HepG2 (cell line): Measurements from ENCODE around the gene SHROOM2. TPM values are rescaled to one million over a fixed set of nuclear protein-coding genes. Genes with fewer than 3 reads are reported as not detected.

Source experiments
- ATAC-seq: fragments of 200-7000 bp; cut with Tn5 transposase; 3 replicates; pipeline ENCODE4 v1.9.1; 2020; ENCODE audit warnings: mild to moderate bottlenecking, moderate library complexity
- BruUV-seq: library from RNA; stranded (reverse); fragments of 400-500 nt; replicated peaks from 2 replicates; lab custom pipeline; 2021; lab: Mats Ljungman, UMichigan
- CTCF ChIA-PET: fragments of 300-600 bp; formaldehyde crosslinking; extraction: SDS; loops from one replicate; lab custom pipeline; 2021; ENCODE audit warnings: low total read pairs, inconsistent platforms, low intra/inter-chr PET ratio; lab: Yijun Ruan, JAX
- POLR2A ChIA-PET: fragments of 350-600 bp; sonication (Branson Sonifier 250); formaldehyde crosslinking; loops from one replicate; lab custom pipeline; 2020; ENCODE audit warnings: antibody characterized with exemption, inconsistent platforms; lab: Yijun Ruan, JAX
- DNase-seq: peaks from one replicate; pipeline ENCODE4 v3.0.0-alpha.2; 2015; ENCODE audit warnings: low spot score
- FAIRE-seq: peaks from 3 replicates; lab custom pipeline; 2011; peaks lifted over from hg19 to GRCh38; lab: Jason Lieb, UNC
- H2AFZ ChIP-seq: one replicate; pipeline ENCODE4 v1.6.1; 2011; ENCODE audit warnings: low read length, inconsistent platforms
- H3K27ac ChIP-seq: fragments of 300-600 bp; 3 replicates; pipeline ENCODE4 v1.8.0; 2011; ENCODE audit warnings: mixed run types, mild to moderate bottlenecking, mixed read lengths, low read length, inconsistent platforms; ENCODE audit not compliant: insufficient read depth; ENCODE audit errors: extremely low read length
- H3K27me3 ChIP-seq, 2 experiments: fragments of 200-600 bp in 1 of 2; 2 replicates in 1 of 2; 3 replicates in 1 of 2; pipeline versions ENCODE4 v1.6.0 to v1.8.0; 2011; ENCODE audit warnings: low read length in 2 of 2, mild to moderate bottlenecking in 2 of 2, moderate library complexity in 2 of 2, inconsistent platforms in 1 of 2; ENCODE audit not compliant: insufficient read depth in 2 of 2, control insufficient read depth in 1 of 2
- H3K36me3 ChIP-seq, 2 experiments: fragments of 200-600 bp in 1 of 2; replicated peaks in 1 of 2; 2 replicates in 1 of 2; 3 replicates in 1 of 2; pipeline versions ENCODE4 v1.5.1 to v1.8.0; 2011; ENCODE audit warnings: low read length in 2 of 2, inconsistent platforms in 1 of 2; ENCODE audit not compliant: insufficient read depth in 2 of 2, control insufficient read depth in 1 of 2
- H3K4me1 ChIP-seq: 2 replicates; pipeline ENCODE4 v1.5.1; 2012; ENCODE audit warnings: low read length, inconsistent platforms; ENCODE audit not compliant: insufficient read depth
- H3K4me2 ChIP-seq: 2 replicates; pipeline ENCODE4 v1.6.0; 2011; ENCODE audit warnings: low read depth, low read length, inconsistent platforms
- H3K4me3 ChIP-seq, 3 experiments: fragments of 200-600 bp in 1 of 3; sonication (generic), shearing (Covaris generic) in 1 of 3; replicated peaks in 1 of 3; 2 replicates each; pipeline ENCODE4 v1.5.1; 2011 to 2016; ENCODE audit warnings: low read length in 3 of 3, inconsistent platforms in 2 of 3, low read depth in 2 of 3, mild to moderate bottlenecking in 2 of 3, control low read depth in 1 of 3, mixed read lengths in 1 of 3; ENCODE audit not compliant: insufficient read depth in 1 of 3
- H3K79me2 ChIP-seq: one replicate; pipeline ENCODE4 v1.6.1; 2011; ENCODE audit warnings: low read length, inconsistent platforms; ENCODE audit not compliant: insufficient read depth
- H3K9ac ChIP-seq: 2 replicates; pipeline ENCODE4 v1.6.0; 2011; ENCODE audit warnings: mild to moderate bottlenecking, low read depth, low read length, inconsistent platforms; ENCODE audit not compliant: insufficient read depth
- H3K9me3 ChIP-seq: 2 replicates; pipeline ENCODE4 v1.5.1; 2012; ENCODE audit warnings: mild to moderate bottlenecking, low read length
- H4K20me1 ChIP-seq: 2 replicates; pipeline ENCODE4 v1.6.0; 2011; ENCODE audit warnings: inconsistent platforms, mild to moderate bottlenecking, low read length, moderate library complexity; ENCODE audit not compliant: insufficient read depth
- ATF3 ChIP-seq: sonication (generic); formaldehyde crosslinking; IDR thresholded peaks from 2 replicates; pipeline ENCODE4 v1.4.0; 2020; ENCODE audit warnings: missing genetic modification reagents
- EHMT2 ChIP-seq: fragments of 200-600 bp; sonication (generic); IDR thresholded peaks from 2 replicates; pipeline ENCODE4 v1.7.0; 2017; ENCODE audit warnings: antibody characterized with exemption, low read depth, low read length, borderline replicate concordance
- GLI4 ChIP-seq: sonication (generic); formaldehyde crosslinking; IDR thresholded peaks from 2 replicates; pipeline ENCODE4 v1.5.1; 2020; ENCODE audit warnings: missing genetic modification reagents, mild to moderate bottlenecking, moderate library complexity, borderline replicate concordance
- HMG20B ChIP-seq: conservative IDR thresholded peaks from 2 replicates; pipeline ENCODE4 v1.6.1; 2016; ENCODE audit warnings: missing genetic modification reagents, missing compliant biosample characterization
- KLF13 ChIP-seq: sonication (generic); formaldehyde crosslinking; IDR thresholded peaks from 2 replicates; pipeline ENCODE4 v1.4.0; 2020; ENCODE audit warnings: mild to moderate bottlenecking, missing genetic modification reagents
- NPAS2 ChIP-seq: sonication (generic); formaldehyde crosslinking; IDR thresholded peaks from 2 replicates; pipeline ENCODE4 v1.8.0; 2022; ENCODE audit warnings: mild to moderate bottlenecking, missing genetic modification reagents, borderline replicate concordance
- POLR2AphosphoS2 ChIP-seq: IDR thresholded peaks from 2 replicates; pipeline ENCODE4 v1.6.1; 2011; ENCODE audit warnings: low read depth, low read length, improper control_type of control experiment
- RFX5 ChIP-seq: IDR thresholded peaks from 2 replicates; pipeline ENCODE4 v1.6.1; 2011; ENCODE audit warnings: low read depth, low read length, improper control_type of control experiment
- TRIM24 ChIP-seq: sonication (generic); formaldehyde crosslinking; IDR thresholded peaks from 2 replicates; pipeline ENCODE4 v1.8.0; 2022; ENCODE audit warnings: mild to moderate bottlenecking, missing genetic modification reagents
- YEATS2 ChIP-seq: sonication (generic); formaldehyde crosslinking; IDR thresholded peaks from 2 replicates; pipeline ENCODE4 v1.4.0; 2020; ENCODE audit warnings: missing genetic modification reagents, borderline replicate concordance
- ZKSCAN1 ChIP-seq: fragments of 150-350 bp; IDR thresholded peaks from 2 replicates; pipeline ENCODE4 v1.6.1; 2014; ENCODE audit warnings: low read length
- ZNF253 ChIP-seq: sonication (generic); formaldehyde crosslinking; IDR thresholded peaks from 2 replicates; pipeline ENCODE4 v1.8.0; 2022; ENCODE audit warnings: mild to moderate bottlenecking, missing genetic modification reagents, borderline replicate concordance
- ZNF430 ChIP-seq: sonication (generic); formaldehyde crosslinking; IDR thresholded peaks from 2 replicates; pipeline ENCODE4 v1.9.0; 2021; ENCODE audit warnings: mild to moderate bottlenecking, missing genetic modification reagents
- ZNF510 ChIP-seq: sonication (generic); formaldehyde crosslinking; IDR thresholded peaks from 2 replicates; pipeline ENCODE4 v1.4.0; 2020; ENCODE audit warnings: low read depth, mild to moderate bottlenecking, missing genetic modification reagents
- ZNF740 ChIP-seq: sonication (generic); formaldehyde crosslinking; IDR thresholded peaks from 2 replicates; pipeline ENCODE4 v1.4.0; 2020; ENCODE audit warnings: missing genetic modification reagents
- WGBS: methylation state at CpG from one replicate; pipeline ENCODE4 v1.1.6; 2017; ENCODE audit warnings: low lambda C conversion rate; 5-methylcytosine and 5-hydroxymethylcytosine counted together
- in situ Hi-C: cut with HindIII; loops from 2 replicates; pipeline ENCODE4 v1.10.0; 2017; ENCODE audit warnings: low pct_unique_long_range_greater_than_20kb; ENCODE audit not compliant: extremely low pct_ligation_motif_present
- intact Hi-C: fragments of 100-400 bp; cut with micrococcal nuclease; formaldehyde crosslinking; loops from one replicate; pipeline ENCODE4 v1.10.0; 2022; ENCODE audit not compliant: unreplicated experiment
- polyA plus RNA-seq, 8 experiments: library from polyadenylated mRNA; depleted of rRNA in 3 of 8; stranded (reverse) in 7 of 8; unstranded in 1 of 8; fragments of >200 nt; fragmentation: Illumina TruSeq in 4 of 8; extraction: Trizol in 4 of 8; gene quantifications; 2 replicates each; pipeline versions ENCODE4 v1.2.1 to v1.2.3, GENCODE V29; 2011 to 2016; ENCODE audit warnings: low read depth in 4 of 8, missing spikeins in 1 of 8, mixed read lengths in 1 of 8; ENCODE audit not compliant: insufficient read depth in 1 of 8
- total RNA-seq, 5 experiments: library from RNA; depleted of rRNA; stranded (reverse); fragments of >200 nt; fragmentation: Illumina TruSeq; extraction: Trizol; gene quantifications; 2 replicates each; pipeline ENCODE4 v1.2.3, GENCODE V29; 2016; ENCODE audit warnings: low read depth in 1 of 5

Gene SHROOM2
- total and polyA plus RNA-seq, 2 of the 13 experiments (the other 11 are each of a cell fraction or from before 2014, with no cell fraction given): 0.92 to 1.4 TPM

DNA sequence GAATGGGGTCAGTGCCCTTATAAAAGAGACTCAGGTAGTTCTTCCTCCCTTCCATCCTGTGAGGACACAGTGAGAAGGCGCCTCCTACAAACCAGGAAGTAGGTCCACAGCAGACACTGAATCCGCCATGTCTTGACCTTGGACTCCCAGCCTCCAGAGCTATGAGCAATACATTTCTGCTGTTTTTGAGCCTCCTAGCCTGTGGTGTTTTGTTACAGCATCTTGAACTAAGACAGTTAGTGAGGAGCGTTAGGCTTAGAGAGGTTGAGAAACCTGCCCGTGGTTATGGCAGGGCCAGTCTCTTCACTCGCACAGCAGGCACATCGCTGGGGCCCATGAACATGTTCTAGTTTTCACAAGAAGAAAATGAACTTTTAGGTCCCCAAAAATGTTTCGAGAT lies 19.7 kb downstream of the SHROOM2 start:
- BruUV-seq: no TSS peak
- 96% methylated on average over 4 of the region's 7 CpGs for WGBS
- ChIA-PET POLR2A (no interaction called here), CTCF (no interaction called here)
- Histone ChIP-seq H3K27me3 (no peaks in the 10 kb centered on the region), H2AFZ (no peak overlapping the region), H3K9me3 (no peaks in the 10 kb centered on the region), H3K9ac (no peak overlapping the region), H3K36me3 (no peaks in the 10 kb centered on the region), H3K4me2 (no peak overlapping the region), H3K4me1 (peaks cover 19% of the 10 kb centered on the region), H4K20me1 (no peaks in the 10 kb centered on the region), H3K79me2 (no peaks in the 10 kb centered on the region), H3K27ac (no peak overlapping the region), H3K4me3 (no peak overlapping the region)
- FAIRE-seq (no peak), ATAC-seq (no peak), DNase-seq (no peak)
- in situ Hi-C loops (no loop called here), intact Hi-C loops (no loop called here)
- no peak for TF ChIP-seq YEATS2 (CRISPR knock-in tag)
- TF ChIP-seq EHMT2: no peak
- no peak for TF ChIP-seq ZNF740 (CRISPR knock-in tag)
- TF ChIP-seq KLF13 (CRISPR knock-in tag): no peak
- TF ChIP-seq ATF3 (CRISPR knock-in tag): no peak
- TF ChIP-seq ZNF253 (CRISPR knock-in tag): no peak
- no peak for TF ChIP-seq TRIM24 (CRISPR knock-in tag)
- no peak for TF ChIP-seq RFX5
- no peak for TF ChIP-seq HMG20B
- TF ChIP-seq NPAS2: no peak
- no peak for TF ChIP-seq ZNF430 (CRISPR knock-in tag)
- no peak for TF ChIP-seq ZKSCAN1
- TF ChIP-seq GLI4 (CRISPR knock-in tag): no peak
- TF ChIP-seq POLR2AphosphoS2: no peak
- no peak for TF ChIP-seq ZNF510 (CRISPR knock-in tag)
